Fibroblast of lung (primary cell): ENCODE data around the gene NKD2. TPM values are rescaled to one million over a fixed set of nuclear protein-coding genes. Genes with fewer than 3 reads are reported as not detected.

Experiments used
- DNase-seq, 2 donors: peaks; one replicate each; pipeline versions ENCODE4 v3.0.0 to v3.0.0-alpha.2; 2010; ENCODE audit warnings: low read depth in 2 of 2
- H2AFZ ChIP-seq: 2 replicates; pipeline ENCODE4 v1.5.1; 2012; ENCODE audit warnings: low read length, control low read depth, inconsistent platforms
- H3K27ac ChIP-seq: 2 replicates; pipeline ENCODE4 v1.5.1; 2011; ENCODE audit warnings: low read length, control low read depth; ENCODE audit not compliant: insufficient read depth
- H3K27me3 ChIP-seq: 2 replicates; pipeline ENCODE4 v1.5.1; 2011; ENCODE audit warnings: mild to moderate bottlenecking, low read length; ENCODE audit not compliant: control insufficient read depth, insufficient read depth
- H3K36me3 ChIP-seq: 2 replicates; pipeline ENCODE4 v1.5.1; 2011; ENCODE audit warnings: low read length; ENCODE audit not compliant: control insufficient read depth, insufficient read depth
- H3K4me1 ChIP-seq: 2 replicates; pipeline ENCODE4 v1.5.1; 2011; ENCODE audit warnings: low read length; ENCODE audit not compliant: control insufficient read depth, insufficient read depth; ENCODE audit errors: extremely low read depth
- H3K4me2 ChIP-seq: 2 replicates; pipeline ENCODE4 v1.5.1; 2011; ENCODE audit warnings: low read length, control low read depth; ENCODE audit not compliant: insufficient read depth; ENCODE audit errors: extremely low read depth
- H3K4me3 ChIP-seq, 4 experiments: fragments of 200-600 bp in 1 of 4; sonication (generic) in 1 of 4; replicated peaks in 1 of 4; 2 replicates each; pipeline ENCODE4 v1.5.1; 2011 to 2016; ENCODE audit warnings: low read length in 4 of 4, low read depth in 3 of 4, mild to moderate bottlenecking in 3 of 4, control low read depth in 2 of 4, inconsistent platforms in 1 of 4, mixed read lengths in 1 of 4; ENCODE audit not compliant: insufficient read depth in 1 of 4; ENCODE audit errors: control extremely low read depth in 1 of 4
- H3K79me2 ChIP-seq: 2 replicates; pipeline ENCODE4 v1.5.1; 2012; ENCODE audit warnings: mild to moderate bottlenecking, low read length, inconsistent platforms; ENCODE audit not compliant: control insufficient read depth, insufficient read depth
- H3K9ac ChIP-seq: 2 replicates; pipeline ENCODE4 v1.5.1; 2011; ENCODE audit warnings: mild to moderate bottlenecking, low read length, control low read depth; ENCODE audit not compliant: insufficient read depth
- H3K9me3 ChIP-seq: 2 replicates; pipeline ENCODE4 v1.5.1; 2012; ENCODE audit warnings: low read depth, low read length; ENCODE audit not compliant: control insufficient read depth, insufficient read depth
- H4K20me1 ChIP-seq: 2 replicates; pipeline ENCODE4 v1.5.1; 2011; ENCODE audit warnings: low read length; ENCODE audit not compliant: control insufficient read depth, insufficient read depth; ENCODE audit errors: extremely low read depth
- EZH2 ChIP-seq: IDR thresholded peaks from 2 replicates; pipeline ENCODE4 v1.5.1; 2012; ENCODE audit warnings: low read length, control low read depth, mild to moderate bottlenecking; ENCODE audit errors: missing control alignments
- polyA plus RNA-seq, 2 donors: library from polyadenylated mRNA; depleted of rRNA in 1 of 2; stranded (reverse) in 1 of 2; unstranded in 1 of 2; fragments of >200 nt; gene quantifications; 2 replicates each; pipeline ENCODE4 v1.2.1, GENCODE V29; 2011 to 2012; ENCODE audit warnings: missing spikeins in 1 of 2
- total RNA-seq: library from RNA; depleted of rRNA; stranded (reverse); fragments of >200 nt; gene quantifications from 2 replicates; pipeline ENCODE4 v1.2.1, GENCODE V29; 2014
- TF ChIP-seq, protein P1 (sequence below), 2 donors: IDR thresholded peaks in 1 of 2; conservative IDR thresholded peaks in 1 of 2; 1 replicate in 1 of 2; 2 replicates in 1 of 2; pipeline ENCODE4 v1.5.1; 2011 to 2012; ENCODE audit warnings: low read length in 2 of 2, control low read depth in 1 of 2, inconsistent platforms in 1 of 2, low read depth in 1 of 2, mild to moderate bottlenecking in 1 of 2

Gene NKD2
- total and polyA plus RNA-seq, 2 donors (not counting 1 experiment from before 2014, with no cell fraction given), result under 0.01 TPM; not detected in 1

DNA sequence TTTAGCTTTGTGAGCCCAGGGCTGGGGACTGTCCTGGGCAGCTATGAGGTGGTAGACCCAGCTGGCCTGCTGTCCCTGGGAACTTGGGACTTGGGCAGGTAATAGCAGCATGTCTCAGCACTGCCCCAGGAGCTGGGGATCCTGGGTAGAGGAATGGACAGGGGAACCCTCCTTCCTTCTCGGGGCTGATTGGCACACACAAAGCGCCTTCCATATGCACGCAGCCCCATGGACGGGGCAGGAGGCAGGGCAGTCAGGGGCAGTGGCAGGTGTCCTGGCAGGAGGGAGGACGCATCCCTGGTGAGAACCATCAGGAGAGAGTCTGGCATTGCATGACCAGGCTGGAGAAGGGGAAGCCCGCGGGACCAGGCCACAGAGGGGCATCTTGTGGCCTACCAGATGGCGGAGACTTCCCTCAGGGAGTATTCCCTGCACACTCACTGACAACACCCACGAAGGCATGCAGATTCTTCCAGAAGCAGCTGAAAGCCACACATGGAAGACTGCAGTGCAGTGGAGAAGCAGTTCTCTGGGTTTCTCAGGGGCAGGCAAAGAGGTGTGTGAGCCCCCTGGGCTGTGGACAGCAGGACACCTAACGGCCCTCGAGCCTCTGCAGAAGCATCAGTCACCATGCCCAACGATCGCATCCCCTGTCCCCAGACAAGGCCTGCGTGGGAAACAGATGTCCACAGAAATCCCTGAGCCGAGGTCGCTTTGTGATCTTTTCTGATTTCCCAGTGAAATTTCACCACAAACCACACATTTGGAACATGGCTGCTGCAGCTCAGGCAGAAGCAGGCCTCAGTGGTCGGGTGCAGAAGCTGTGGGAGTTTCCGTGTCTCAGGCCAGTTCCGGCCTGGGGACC is 7.0 kb upstream of the NKD2 start:
- no peaks in the 10 kb centered on the region for H3K79me2 ChIP-seq
- no peaks in the 10 kb centered on the region for H3K4me1 ChIP-seq
- H3K36me3 ChIP-seq, result no peaks in the 10 kb centered on the region
- no peak overlapping the region for H3K4me2 ChIP-seq
- H3K9ac ChIP-seq, result no peak overlapping the region
- H3K27ac ChIP-seq, result no peak overlapping the region
- H4K20me1 ChIP-seq, result no peaks in the 10 kb centered on the region
- no peak overlapping the region for H2AFZ ChIP-seq
- H3K27me3 ChIP-seq, result peaks cover 23% of the 10 kb centered on the region
- no peak overlapping the region for H3K4me3 ChIP-seq
- TF ChIP-seq EZH2, result no peak
- TF ChIP-seq, protein P1, sequence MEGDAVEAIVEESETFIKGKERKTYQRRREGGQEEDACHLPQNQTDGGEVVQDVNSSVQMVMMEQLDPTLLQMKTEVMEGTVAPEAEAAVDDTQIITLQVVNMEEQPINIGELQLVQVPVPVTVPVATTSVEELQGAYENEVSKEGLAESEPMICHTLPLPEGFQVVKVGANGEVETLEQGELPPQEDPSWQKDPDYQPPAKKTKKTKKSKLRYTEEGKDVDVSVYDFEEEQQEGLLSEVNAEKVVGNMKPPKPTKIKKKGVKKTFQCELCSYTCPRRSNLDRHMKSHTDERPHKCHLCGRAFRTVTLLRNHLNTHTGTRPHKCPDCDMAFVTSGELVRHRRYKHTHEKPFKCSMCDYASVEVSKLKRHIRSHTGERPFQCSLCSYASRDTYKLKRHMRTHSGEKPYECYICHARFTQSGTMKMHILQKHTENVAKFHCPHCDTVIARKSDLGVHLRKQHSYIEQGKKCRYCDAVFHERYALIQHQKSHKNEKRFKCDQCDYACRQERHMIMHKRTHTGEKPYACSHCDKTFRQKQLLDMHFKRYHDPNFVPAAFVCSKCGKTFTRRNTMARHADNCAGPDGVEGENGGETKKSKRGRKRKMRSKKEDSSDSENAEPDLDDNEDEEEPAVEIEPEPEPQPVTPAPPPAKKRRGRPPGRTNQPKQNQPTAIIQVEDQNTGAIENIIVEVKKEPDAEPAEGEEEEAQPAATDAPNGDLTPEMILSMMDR (conservative IDR thresholded peaks at IDR 0.05 in 1 of 2, IDR thresholded peaks at IDR 0.05 in 1 of 2; ENCODE audit: low read depth in 1 of 2, low read length in 2 of 2), result no peak
- DNase-seq, result no peak
- H3K9me3 ChIP-seq, result no peaks in the 10 kb centered on the region

- H3K9ac ChIP-seq, result no peak overlapping the region
- no peaks in the 10 kb centered on the region for H3K9me3 ChIP-seq
- H3K4me1 ChIP-seq, result no peaks in the 10 kb centered on the region
- H2AFZ ChIP-seq, result no peak overlapping the region
- no peaks in the 10 kb centered on the region for H4K20me1 ChIP-seq
- no peak overlapping the region for H3K4me2 ChIP-seq
- H3K79me2 ChIP-seq, result no peaks in the 10 kb centered on the region
- H3K36me3 ChIP-seq, result no peaks in the 10 kb centered on the region
- H3K27me3 ChIP-seq, result peaks cover 21% of the 10 kb centered on the region
- TF ChIP-seq, protein P1 (conservative IDR thresholded peaks at IDR 0.05 in 1 of 2, IDR thresholded peaks at IDR 0.05 in 1 of 2; ENCODE audit: low read depth in 1 of 2, low read length in 2 of 2), result no peak
- no peak for TF ChIP-seq EZH2
- H3K27ac ChIP-seq, result no peak overlapping the region
- no peak overlapping the region for H3K4me3 ChIP-seq
- DNase-seq, result no peak
These were observed 6.4 kb upstream of the NKD2 start for GRCh38 chr5:1002271-1002546.

DNA sequence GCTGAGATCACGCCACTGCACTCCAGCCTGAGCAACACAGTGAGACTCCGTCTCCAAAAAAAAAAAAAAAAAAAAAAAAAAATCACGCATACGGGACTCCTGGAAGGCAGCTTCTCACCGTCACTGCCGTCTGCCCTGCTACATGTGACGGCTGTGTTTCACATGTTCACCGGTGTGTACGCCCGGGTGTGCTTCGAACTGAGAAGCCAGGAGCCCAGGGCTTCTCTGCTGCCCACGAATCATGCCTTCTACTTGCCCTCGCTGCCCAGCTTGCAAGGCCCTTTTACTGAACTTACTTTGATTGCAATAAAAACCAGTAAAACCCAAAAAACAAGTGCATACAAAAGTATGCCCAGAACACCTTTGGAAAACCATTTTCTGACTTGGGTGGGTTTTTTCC is 5.8 kb upstream of the NKD2 start:
- DNase-seq, result no peak
- H3K4me3 ChIP-seq, result no peak overlapping the region
- no peak overlapping the region for H3K9ac ChIP-seq
- H3K36me3 ChIP-seq, result no peaks in the 10 kb centered on the region
- no peaks in the 10 kb centered on the region for H3K4me1 ChIP-seq
- H3K27ac ChIP-seq, result no peak overlapping the region
- H4K20me1 ChIP-seq, result no peaks in the 10 kb centered on the region
- no peaks in the 10 kb centered on the region for H3K9me3 ChIP-seq
- H3K79me2 ChIP-seq, result no peaks in the 10 kb centered on the region
- TF ChIP-seq EZH2, result no peak
- H3K4me2 ChIP-seq, result no peak overlapping the region
- peaks cover 25% of the 10 kb centered on the region for H3K27me3 ChIP-seq
- no peak overlapping the region for H2AFZ ChIP-seq
